Measurements from ENCODE around the gene GSTP1.

Gene GSTP1

DNA sequence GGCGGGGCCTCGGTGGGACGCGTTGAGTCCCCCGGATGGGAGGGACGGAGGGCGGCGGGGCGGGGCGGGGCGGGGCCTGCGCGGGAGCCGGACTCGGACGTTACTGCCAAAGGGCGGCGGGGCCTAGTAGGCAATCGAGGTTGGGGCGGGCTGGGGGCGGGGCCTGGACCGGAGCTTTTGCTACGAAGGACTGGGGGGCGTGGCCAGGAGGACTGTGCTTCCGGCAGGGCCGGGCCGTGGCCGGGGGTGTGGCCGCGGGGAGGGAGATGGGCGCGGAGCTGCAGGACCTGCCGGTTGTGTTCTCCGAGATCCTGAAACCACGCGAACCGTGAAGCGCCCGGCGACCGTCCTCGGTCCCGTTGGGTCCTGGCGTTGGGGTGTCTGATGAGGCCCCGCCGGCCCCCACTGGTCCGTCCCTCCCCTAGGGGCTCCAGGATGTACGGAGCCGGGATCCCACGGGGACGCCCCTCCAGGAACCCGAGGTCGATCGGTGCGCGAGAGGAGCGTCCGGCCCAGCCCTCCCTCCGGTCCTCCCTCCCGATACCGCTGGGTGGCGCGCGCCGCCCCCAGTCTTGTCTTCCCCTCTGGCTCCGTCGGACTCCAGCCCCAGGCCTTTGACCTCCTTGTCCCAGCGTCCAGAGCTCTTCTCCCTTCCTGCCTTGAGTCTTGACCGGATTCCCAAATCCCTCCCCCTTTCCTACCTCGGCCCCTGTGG, 46.8 kb downstream of the GSTP1 start:
- DNase-seq (ENCODE audit: low spot score), result peak; percentile 97

DNA sequence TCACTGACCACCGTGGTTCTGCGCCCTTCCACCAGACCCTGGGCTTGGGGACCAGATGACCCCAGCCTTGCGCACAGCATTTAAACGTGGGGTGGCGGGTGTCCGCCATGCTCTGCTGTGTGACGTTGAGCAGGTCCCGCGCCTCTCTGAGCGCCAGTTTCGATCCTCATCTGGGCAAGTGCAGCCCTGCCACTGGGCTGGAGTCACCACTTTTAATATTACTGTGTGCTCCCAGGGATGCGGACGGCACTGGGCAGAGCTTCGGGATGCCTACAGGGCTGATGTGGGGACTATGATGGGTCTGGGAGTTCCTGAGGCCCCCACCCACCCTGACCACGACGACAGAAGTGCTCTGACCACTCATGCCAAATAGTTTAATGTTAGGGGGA, 47.3 kb downstream of the GSTP1 start:
- DNase-seq (ENCODE audit: low spot score), result no peak

DNA sequence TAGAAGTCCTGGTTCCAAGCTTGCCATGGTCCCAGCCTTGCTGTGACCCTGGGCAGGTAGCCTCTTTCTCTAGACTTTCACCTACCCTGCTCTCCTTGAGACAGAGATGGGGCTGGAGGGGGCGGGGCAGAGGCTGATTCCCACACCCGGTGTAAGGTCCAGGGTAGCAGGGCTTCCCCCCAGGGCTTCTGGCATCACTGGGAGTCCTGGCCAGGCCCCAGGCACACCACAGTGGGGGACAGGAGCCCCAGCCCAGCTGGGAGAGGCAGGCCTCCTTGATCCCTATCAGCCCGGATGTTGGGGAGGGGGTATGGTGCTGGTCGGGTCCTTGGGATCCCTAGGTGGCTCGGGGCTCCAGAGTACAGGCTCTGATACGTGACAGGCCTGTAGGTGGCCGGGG, 47.8 kb downstream of the GSTP1 start:
- DNase-seq (ENCODE audit: low spot score), result no peak

DNA sequence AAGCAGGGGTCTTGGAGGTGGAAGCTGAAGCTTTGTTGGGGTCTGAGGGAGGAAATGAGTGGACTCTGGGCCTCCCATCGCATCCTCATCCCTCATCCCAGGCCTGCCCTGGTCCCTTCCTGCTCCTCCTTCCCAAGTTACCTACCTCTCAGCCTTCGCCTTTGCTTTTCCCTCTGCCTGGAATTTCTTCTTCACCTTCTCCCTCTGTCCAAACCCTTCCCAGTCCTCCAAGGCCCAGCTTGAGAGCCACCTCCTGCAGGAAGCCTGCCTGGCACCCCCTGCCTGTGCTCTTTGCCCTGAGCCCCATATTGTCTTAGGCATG, 48.2 kb downstream of the GSTP1 start:
- DNase-seq (ENCODE audit: low spot score), result no peak

DNA sequence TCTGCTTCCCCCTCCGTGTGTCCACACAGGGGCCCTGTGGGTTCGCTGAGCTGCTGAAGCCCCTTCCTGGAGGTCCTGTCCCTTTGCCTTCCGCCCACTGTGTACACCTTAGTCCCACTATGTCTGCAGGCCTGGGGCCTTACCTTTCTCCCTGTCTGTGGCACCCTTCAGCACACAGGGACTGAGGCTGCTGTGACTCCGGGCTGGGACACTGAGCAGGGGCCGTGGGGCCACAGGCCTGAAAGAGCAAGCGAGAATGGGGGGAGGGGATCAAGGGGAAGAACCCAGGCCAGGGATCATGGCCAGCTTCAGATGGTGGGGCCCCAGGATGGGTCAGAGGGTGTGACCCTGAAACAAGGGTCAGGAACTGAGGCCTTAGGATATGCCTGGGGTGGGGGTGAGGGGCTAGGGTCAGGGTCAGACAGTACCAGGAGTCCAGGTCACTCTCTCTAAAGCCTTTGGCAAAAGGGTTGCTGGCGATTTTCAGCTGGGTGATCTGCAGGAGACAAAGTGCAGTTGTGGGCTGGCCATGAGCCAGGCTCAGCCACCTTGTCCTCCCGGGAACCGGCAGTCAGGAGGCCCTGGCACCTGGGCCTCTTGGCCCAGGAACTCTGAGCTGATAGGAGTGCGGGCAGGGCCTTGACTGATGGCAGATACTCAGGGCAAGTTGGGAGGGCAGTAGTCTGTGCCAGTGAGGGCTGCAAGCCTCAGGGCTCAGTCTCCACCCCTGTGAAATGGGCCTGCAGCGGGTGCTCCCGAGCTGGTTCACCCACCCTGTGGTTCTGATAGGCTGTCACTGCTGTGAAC, 48.8 kb downstream of the GSTP1 start:
- DNase-seq (ENCODE audit: low spot score), result no peak

DNA sequence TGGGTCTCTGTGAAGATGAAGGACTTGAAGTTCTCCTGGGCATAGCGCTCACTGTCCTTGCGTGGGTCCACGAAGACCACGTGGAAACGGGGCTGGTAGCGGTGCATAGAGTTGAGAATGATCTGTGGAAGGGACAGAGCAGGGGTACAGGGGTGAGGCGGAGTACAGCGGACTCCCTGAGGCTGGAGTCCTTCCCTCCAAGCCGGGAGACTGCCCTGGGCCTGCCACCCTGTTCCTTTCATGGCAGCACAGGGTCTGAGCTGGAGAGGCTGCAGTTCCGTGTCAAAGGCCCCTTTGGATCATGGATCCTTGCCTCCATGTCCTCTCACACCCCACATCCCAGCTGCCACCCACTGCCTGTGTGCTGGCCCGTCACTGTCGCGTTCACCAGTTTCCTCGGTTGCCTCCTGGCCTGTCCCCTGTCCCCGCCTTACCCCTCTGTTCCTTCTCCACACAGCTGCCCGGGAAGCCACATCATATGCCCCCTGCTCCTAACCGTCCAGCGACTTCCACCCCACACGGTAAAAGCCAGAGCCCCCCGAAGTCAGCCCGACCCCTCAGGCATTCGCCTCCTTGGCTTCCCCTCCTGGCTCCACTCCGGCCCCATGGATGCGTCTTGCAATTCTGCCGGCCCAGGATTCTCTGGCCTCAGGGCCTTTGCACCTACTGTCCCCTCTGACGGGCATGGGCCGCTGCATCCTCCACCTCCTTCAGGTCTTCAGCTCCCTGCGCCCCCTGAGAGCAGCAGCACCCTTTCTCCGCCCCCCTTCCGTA, 49.6 kb downstream of the GSTP1 start:
- DNase-seq (ENCODE audit: low spot score), result peak; percentile 10

DNA sequence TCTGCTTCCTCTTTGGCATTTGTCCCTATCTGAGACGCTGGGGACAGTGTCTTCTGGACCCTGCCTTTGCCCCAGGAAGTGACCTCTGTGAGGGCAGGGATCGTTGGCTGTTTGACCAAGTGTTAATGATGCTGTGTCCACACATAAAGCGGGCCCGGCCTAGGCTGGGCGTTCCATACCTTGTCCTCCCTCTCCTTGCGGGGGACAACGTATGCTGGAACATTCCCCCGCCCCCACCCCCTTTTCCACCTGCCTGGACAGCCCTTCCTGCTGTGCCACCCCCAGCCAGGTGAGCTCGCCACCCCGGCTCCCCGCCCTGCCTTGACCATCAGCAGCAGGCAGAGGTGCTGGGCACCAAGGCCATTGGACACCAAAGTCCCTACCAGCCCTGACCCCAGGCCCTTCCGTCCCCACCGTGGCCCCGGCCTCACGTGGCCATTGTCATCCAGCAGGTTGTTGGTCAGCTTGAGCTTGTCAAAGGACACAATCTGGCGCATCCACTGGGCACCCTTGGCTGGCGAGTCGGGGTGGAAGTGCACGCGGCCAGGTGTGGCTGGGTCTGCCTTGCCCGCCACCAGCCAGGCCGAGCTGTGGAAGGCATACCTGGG, 50.2 kb downstream of the GSTP1 start:
- DNase-seq (ENCODE audit: low spot score), result peak; percentile 12

DNA sequence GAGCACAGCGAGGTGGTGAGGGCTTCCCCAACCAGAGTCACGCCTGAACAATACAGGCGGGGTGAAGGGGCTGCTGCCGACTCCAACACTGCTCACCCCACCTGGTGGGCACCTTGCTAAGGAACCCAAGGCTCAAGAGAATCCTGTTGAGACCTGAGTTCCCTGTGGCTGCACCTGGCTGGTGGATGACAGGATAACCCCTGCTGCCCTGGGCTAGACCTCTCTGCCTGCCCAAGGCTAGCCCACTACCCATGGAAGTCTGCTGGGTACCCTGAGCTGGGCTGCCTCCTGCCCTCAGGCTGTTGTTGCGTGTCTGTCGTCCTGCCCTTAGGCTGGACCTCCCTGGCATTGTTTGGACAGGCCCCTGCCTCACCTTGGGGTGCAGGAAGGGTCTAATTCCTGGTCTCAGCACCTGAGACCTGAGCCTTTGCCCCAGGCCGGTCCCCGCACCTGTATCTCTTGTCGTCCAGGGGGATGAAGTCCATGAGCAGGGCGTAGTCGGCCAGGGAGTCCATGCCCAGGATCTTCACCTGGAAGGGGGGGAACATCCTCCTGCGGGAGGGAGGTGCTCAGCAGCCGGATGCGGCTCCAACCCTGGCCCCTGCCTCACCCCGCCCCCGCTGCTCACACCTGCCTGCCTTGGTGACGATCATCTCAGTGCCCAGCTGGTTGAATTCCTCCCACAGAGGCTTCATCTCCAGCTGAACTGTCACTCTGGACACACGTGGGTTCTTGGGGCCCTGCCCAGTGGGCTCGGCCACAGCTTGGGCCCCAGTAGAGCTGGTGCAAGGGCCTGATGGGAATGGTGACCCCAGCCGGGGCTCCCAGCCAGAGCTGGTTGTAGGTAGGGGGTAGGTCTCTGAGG, 51.0 kb downstream of the GSTP1 start:
- peak; percentile 8 for DNase-seq (ENCODE audit: low spot score)

DNA sequence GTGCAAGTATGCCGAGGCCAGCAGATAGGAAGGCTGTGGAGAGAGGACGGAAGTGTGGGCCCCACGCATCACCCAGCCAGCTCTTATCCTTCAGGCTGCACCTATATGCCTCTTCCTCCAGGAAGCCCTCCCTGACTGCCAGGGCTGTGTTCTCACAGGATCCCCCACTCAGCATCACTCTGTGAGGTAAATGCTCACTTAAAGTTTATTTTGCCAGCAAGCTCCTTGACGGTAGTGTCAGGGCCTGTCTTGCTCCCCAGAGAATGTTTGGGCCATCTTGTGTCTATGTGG, 51.6 kb downstream of the GSTP1 start:
- no peak for DNase-seq (ENCODE audit: low spot score)
